Activated naive CD4-positive, alpha-beta T cell treated with anti-CD3 and anti-CD28 coated beads for 36 hours (primary cell): ENCODE data around the gene CBLN4. TPM values are rescaled to one million over a fixed set of nuclear protein-coding genes. Genes with fewer than 3 reads are reported as not detected.

Source experiments
- CTCF ChIA-PET: fragments of 350-600 bp; sonication (Branson Sonifier 250); formaldehyde crosslinking; loops from one replicate; lab custom pipeline; 2021; ENCODE audit warnings: antibody characterized with exemption; lab: Charles Lee
- DNase-seq: peaks from one replicate; pipeline ENCODE4 v3.0.0-alpha.2; 2020
- H3K27ac Mint-ChIP-seq: one replicate; pipeline ENCODE4 v1.8.0; 2021; ENCODE audit warnings: mild to moderate bottlenecking, mixed read lengths
- H3K27me3 Mint-ChIP-seq: one replicate; pipeline ENCODE4 v1.8.0; 2021; ENCODE audit warnings: low read depth, mixed read lengths
- H3K36me3 Mint-ChIP-seq: one replicate; pipeline ENCODE4 v1.8.0; 2021; ENCODE audit warnings: low read depth, mixed read lengths
- H3K4me1 Mint-ChIP-seq: one replicate; pipeline ENCODE4 v1.8.0; 2021; ENCODE audit warnings: low read depth, mixed read lengths
- H3K4me3 Mint-ChIP-seq: one replicate; pipeline ENCODE4 v1.8.0; 2021; ENCODE audit warnings: mild to moderate bottlenecking, moderate library complexity, mixed read lengths
- H3K9me3 Mint-ChIP-seq: one replicate; pipeline ENCODE4 v1.8.0; 2021; ENCODE audit warnings: mixed read lengths
- intact Hi-C: fragments of 100-400 bp; cut with micrococcal nuclease; formaldehyde crosslinking; loops from one replicate; pipeline ENCODE4 v1.15.1; 2023
- total RNA-seq, 2 experiments: library from RNA; stranded (reverse); gene quantifications; one replicate each; pipeline ENCODE4 v1.2.3, GENCODE V29; 2021

The CBLN4 gene
- total RNA-seq = not detected

DNA sequence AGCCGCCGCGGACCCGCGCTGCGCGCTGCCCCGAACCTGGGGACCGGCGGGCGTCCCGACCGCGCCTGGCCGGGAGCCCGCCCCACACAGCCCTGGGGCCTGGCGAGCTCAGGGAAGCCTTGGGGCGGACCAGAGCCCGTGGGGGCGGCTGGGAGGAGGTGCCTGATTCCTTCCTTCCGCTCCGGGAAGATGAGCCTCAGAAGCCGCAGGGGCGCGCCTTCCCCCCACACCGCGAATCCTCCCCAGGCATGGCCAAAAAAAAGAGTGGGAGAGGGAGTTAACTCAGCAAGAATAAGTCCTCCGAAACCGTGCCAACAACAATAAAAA is at the start of gene CBLN4:
Gene CBLN4 (minus strand): TSS at position 131 of the 327 bp plus-strand sequence. CDS start 1,348 bp downstream, outside the sequence.
- H3K4me1 Mint-ChIP-seq = no peaks in the 10 kb centered on the region
- no peak for DNase-seq
- no peaks in the 10 kb centered on the region for H3K36me3 Mint-ChIP-seq
- CTCF ChIA-PET = no interaction called here
- H3K27ac Mint-ChIP-seq = no peak within 1 kb of the TSS
- no peak within 1 kb of the TSS for H3K4me3 Mint-ChIP-seq
- peaks cover 32% of the 10 kb centered on the region for H3K27me3 Mint-ChIP-seq
- intact Hi-C loops = no loop called here
- peaks cover 3% of the 10 kb centered on the region for H3K9me3 Mint-ChIP-seq

DNA sequence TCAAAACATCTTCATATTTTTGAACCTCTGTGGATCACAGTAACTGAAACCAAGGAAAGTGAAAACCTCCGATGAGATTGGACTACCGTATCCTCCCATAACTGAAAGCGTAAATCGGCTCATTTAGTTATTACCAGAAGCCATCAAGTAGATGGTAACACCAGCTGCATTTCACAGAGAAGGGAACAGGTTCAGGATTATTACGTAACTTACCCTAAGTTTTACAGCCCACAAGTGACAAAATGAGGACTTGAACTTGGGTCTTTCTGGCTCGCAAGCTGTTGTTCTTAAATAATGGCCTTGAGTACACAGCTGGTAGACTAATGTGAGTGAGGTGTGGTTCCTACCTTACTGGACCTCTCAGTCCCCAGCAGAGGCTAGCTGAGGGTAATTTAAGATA is 37.9 kb upstream of the CBLN4 start:
- intact Hi-C loops = no loop called here
- peaks cover 5% of the 10 kb centered on the region for H3K27me3 Mint-ChIP-seq
- CTCF ChIA-PET = no interaction called here
- no peak overlapping the region for H3K4me3 Mint-ChIP-seq
- no peaks in the 10 kb centered on the region for H3K36me3 Mint-ChIP-seq
- no peak overlapping the region for H3K27ac Mint-ChIP-seq
- H3K4me1 Mint-ChIP-seq = no peaks in the 10 kb centered on the region
- H3K9me3 Mint-ChIP-seq = no peaks in the 10 kb centered on the region
- no peak for DNase-seq

DNA sequence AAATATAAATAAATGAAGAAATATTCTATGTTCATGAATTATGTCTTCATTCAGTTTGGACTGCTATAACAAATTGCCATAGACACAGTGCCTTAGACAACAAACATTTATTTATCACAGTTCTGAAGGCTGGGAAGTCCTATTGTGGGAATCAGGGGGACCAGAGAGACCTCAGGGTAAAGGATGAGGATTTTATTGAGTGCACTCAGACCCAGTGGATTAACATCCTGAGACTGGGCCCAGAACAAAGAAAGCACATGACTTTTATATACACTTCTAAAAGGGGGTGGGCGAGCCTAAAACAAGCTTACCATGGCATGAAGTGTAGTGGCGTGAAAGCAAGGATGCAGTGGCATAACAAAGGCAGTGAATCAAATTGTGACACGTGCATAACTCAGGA is 26.9 kb upstream of the CBLN4 start:
- CTCF ChIA-PET = no interaction called here
- peaks cover 21% of the 10 kb centered on the region for H3K9me3 Mint-ChIP-seq

DNA sequence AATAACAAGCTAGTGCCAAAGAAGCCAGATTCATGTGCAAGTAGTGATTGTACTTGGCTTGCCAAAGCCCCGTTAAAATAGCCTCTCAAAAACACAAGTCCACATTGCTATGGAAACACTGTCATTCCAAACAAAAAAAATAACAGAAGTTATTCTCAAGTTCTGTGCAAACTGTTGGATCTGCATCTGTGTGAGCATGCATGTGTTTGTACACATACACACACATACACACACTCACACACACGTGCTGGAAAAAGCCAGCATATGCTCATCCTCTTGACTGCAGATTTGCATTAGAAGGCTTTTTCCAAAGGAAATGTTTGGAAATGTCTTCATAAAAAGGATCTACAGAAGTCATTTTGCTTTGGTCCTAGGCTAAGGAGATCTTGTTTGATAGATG is 13.4 kb upstream of the CBLN4 start:
- DNase-seq = no peak
- Mint-ChIP-seq H3K36me3 (no peaks in the 10 kb centered on the region), H3K27ac (no peak overlapping the region), H3K4me1 (no peaks in the 10 kb centered on the region), H3K27me3 (no peaks in the 10 kb centered on the region), H3K4me3 (no peak overlapping the region), H3K9me3 (peaks cover 3% of the 10 kb centered on the region)
- CTCF ChIA-PET = no interaction called here
- intact Hi-C loops = no loop called here

More for the DNA sequence above, 26.9 kb upstream of the CBLN4 start:
- Mint-ChIP-seq H3K27me3 (no peaks in the 10 kb centered on the region), H3K4me3 (no peak overlapping the region), H3K27ac (no peak overlapping the region), H3K4me1 (no peaks in the 10 kb centered on the region), H3K36me3 (peaks cover 4% of the 10 kb centered on the region)
- intact Hi-C loops = no loop called here
- no peak for DNase-seq

DNA sequence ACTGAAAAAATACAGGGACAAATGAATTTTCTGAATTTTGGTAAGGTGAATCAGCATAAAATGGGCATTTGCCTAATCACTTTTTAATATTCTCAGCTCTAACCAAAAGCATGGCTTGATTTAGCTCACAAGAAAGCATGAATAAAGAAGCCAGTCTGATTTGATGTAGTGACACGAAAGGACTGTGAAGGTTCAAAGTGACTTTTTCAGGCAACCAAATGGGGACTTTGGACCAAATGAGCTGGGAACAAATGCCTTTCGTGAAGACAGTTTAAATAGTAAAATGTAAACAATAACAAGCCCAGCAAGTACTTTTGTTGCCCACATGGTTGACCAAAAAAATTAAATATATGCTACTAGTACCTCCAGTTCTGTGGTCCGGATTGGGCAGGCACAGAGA is 12.9 kb upstream of the CBLN4 start:
- intact Hi-C loops = no loop called here
- Mint-ChIP-seq H3K9me3 (peaks cover 3% of the 10 kb centered on the region), H3K27ac (no peak overlapping the region), H3K4me3 (no peak overlapping the region), H3K27me3 (no peaks in the 10 kb centered on the region), H3K4me1 (no peaks in the 10 kb centered on the region), H3K36me3 (no peaks in the 10 kb centered on the region)
- CTCF ChIA-PET = no interaction called here
- DNase-seq = no peak

DNA sequence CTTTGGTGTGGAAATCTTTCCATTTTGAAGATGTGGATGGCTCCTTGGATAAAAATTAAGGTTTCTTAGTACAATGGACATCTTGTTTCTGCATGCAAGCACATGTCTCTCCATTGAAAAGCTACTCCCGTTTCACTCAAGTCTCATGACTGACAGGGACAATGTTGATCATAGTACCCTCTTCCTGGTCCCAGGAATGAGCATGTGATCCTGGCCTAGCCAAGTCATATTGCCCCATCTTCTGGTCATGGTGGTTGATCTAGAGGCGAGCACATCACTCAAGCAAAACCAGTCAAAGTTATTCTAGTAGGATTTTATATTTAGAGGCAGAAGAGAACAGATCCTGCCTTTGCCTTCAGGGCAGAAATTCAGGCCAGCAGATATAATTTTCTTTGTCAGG is 12.2 kb upstream of the CBLN4 start:
- no peak for DNase-seq
- H3K4me1 Mint-ChIP-seq = no peaks in the 10 kb centered on the region
- H3K27ac Mint-ChIP-seq = no peak overlapping the region
- no peak overlapping the region for H3K4me3 Mint-ChIP-seq
- intact Hi-C loops = no loop called here
- CTCF ChIA-PET = no interaction called here
- H3K9me3 Mint-ChIP-seq = no peaks in the 10 kb centered on the region
- no peaks in the 10 kb centered on the region for H3K36me3 Mint-ChIP-seq
- H3K27me3 Mint-ChIP-seq = no peaks in the 10 kb centered on the region

DNA sequence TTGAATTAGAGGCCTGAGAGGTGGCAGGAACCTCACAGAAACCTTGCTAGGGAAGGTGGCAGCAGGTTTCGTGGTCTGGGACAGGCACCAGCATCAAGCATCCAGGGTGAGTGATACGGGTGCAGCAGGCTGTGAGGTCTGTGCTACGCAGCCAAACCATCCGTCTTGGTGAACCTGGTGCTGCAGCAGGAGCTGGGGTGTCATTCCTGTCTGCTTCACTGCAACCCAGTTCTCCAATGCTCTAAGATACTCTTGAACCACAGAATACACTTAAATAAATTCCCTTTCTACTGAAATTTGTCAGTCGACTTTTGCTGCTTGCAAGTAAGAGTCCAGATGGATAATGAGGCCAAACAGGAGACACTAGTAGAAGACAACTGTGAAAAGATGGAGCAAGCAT is 9.7 kb upstream of the CBLN4 start:
- no peaks in the 10 kb centered on the region for H3K36me3 Mint-ChIP-seq
- intact Hi-C loops = no loop called here

DNA sequence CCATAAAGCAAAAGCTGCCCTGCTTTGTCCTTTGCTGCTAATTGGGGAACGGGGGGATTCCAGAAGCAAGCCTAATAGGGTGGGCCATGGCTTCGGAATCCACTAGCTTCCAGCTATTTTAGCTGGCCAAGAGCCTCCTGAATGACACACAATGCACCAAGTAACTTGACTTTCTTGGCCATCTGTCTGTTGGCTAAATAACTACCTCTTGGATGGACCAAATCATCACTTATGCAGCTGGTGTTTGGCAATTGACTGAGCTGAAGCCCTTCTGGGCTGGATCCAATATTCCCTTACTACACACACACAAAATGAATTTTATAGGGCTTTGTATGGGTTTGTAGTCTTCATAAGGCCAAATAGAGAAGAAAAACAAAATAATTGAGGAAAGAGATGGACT is 8.8 kb upstream of the CBLN4 start:
- Mint-ChIP-seq H3K27me3 (no peaks in the 10 kb centered on the region), H3K4me3 (no peak overlapping the region), H3K9me3 (no peaks in the 10 kb centered on the region), H3K27ac (no peak overlapping the region), H3K4me1 (no peaks in the 10 kb centered on the region), H3K36me3 (no peaks in the 10 kb centered on the region)
- CTCF ChIA-PET = no interaction called here
- intact Hi-C loops = no loop called here
- no peak for DNase-seq

More for the DNA sequence above, 9.7 kb upstream of the CBLN4 start:
- Mint-ChIP-seq H3K4me3 (no peak overlapping the region), H3K27ac (no peak overlapping the region), H3K4me1 (no peaks in the 10 kb centered on the region), H3K27me3 (no peaks in the 10 kb centered on the region), H3K9me3 (no peaks in the 10 kb centered on the region)
- no peak for DNase-seq
- CTCF ChIA-PET = no interaction called here

DNA sequence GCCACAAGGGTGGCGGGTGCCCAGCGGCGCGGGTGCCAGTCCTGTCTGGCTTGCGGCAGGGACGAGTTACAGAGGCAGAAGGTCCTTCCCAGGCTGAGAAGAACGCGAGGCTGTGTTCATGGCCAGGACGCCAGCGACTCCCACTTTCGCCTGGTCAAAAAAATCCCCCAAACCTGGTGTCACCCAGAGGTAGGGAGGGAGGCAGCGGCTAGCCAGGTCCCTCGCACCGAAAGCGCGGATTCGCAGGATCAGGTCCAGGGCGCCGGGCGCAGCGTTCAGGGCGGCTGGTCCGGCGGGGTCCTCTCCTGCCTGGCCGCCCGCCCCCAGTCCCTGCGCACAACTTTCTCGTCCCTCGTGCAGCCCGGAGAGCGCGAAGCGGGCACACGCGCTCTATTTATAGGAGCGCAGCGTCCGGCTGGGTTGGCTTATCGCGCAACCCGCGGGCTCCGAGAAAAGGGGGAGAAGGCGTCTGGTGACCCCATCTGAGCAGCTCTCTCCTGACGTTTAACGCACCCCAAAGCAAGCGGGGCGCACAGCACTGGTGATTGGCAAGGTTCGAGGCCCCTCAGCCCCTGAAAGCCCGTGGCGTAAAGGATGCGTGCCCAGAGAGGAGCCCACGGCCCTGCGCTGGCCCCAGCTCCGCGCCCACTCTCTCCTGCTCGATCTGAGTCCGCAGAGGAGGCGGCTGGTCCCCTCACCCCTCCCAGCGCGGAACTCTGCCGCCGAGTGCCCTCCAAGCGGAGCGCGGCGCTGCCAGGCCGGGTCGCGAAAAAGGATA is 519 bp downstream of the CBLN4 start:
- intact Hi-C loops = no loop called here
- H3K27ac Mint-ChIP-seq = no peak overlapping the region
- DNase-seq = no peak
- H3K4me3 Mint-ChIP-seq = no peak overlapping the region
- peaks cover 32% of the 10 kb centered on the region for H3K27me3 Mint-ChIP-seq
- CTCF ChIA-PET = no interaction called here
- no peaks in the 10 kb centered on the region for H3K4me1 Mint-ChIP-seq
- H3K36me3 Mint-ChIP-seq = no peaks in the 10 kb centered on the region
- H3K9me3 Mint-ChIP-seq = peaks cover 3% of the 10 kb centered on the region

DNA sequence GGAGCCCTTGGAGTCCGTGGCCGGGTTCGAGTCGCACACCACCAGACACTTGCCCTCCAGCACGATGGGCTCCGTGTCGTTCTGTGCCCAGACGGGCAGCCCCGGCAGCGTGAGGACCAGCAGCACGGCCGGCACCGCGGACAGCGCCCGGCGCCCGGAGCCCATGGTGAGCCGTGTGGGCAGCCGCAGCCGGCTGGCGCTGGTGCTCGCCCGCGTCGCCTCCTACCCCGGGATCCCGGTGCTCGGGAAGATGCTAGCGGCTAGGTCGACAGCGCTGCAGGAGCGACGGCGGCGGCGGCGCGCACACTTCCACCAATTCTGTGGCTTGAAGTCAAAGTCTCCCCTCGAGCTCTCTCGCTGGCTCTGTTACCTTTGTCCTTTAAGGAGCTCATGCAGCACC is 1.3 kb downstream of the CBLN4 start:
- Mint-ChIP-seq H3K27me3 (peaks cover 35% of the 10 kb centered on the region), H3K4me3 (no peak overlapping the region), H3K27ac (no peak overlapping the region), H3K4me1 (no peaks in the 10 kb centered on the region), H3K36me3 (no peaks in the 10 kb centered on the region), H3K9me3 (peaks cover 3% of the 10 kb centered on the region)
- CTCF ChIA-PET = no interaction called here
- intact Hi-C loops = no loop called here
- DNase-seq = no peak

DNA sequence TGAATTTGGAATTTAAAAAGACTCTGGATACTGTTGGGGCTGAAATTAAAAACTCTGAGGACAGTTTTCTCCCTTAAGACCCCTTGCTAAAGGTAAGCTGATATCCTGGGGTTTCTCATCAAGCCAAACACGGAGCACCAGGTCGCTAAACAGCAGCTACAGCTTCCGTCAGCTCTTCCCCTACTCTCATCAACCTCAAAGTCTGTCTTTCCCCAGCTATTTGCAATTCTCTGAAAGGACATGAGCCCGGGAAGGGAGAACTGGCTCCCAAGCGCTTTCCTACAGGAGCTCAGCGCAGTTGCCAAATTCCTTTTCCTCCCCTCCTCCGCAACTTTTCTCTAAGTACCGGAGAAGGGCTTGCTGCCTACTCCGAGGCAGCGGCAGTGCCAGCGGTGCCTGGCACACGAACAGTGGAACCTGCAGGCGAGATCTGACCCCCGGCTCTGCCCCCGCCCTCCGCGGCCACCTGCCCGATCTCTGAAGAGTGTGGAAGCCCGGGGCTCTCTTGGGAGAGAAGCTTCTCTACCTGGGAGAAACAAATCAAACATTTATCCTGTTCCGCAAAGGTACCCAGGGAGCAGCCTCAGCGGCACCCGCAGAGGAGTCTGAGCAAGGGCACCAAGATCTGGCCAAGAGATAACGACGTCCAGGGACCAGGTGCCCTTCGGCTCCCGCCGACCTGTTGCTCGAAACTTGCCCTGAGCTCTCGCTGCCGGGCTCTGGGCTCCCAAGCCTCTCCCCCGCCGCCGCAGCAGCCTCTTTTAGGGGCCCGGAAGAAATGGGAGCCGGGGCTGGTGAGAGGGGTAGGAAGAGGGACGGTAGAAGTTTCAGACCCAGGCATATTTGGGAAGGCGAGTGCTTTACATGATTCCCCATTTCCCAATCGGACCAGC is 2.2 kb downstream of the CBLN4 start:
- Mint-ChIP-seq H3K27ac (no peak overlapping the region), H3K27me3 (peaks cover 36% of the 10 kb centered on the region), H3K4me1 (no peaks in the 10 kb centered on the region), H3K36me3 (no peaks in the 10 kb centered on the region), H3K4me3 (no peak overlapping the region), H3K9me3 (peaks cover 3% of the 10 kb centered on the region)
- intact Hi-C loops = no loop called here
- CTCF ChIA-PET = no interaction called here
- DNase-seq = no peak

DNA sequence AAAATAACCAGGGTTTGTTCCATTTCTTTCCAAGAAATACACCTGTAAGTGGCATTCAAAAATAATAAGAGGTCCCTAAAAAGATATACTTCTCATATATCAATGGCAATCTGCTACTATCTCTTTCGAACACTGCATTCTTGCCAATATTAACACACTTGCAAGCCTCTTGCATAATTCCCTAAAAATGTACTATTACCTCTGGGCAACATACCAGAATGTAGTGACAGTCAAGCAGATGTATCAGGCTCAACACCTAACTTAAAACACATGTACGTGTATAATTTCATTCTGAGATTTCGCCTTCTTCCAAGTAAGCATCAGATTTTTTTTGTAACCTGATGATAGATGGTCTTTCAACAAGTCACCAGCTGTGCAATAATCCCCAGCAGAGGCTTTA is 3.4 kb downstream of the CBLN4 start:
- H3K4me1 Mint-ChIP-seq = no peaks in the 10 kb centered on the region
- CTCF ChIA-PET = no interaction called here
- no peaks in the 10 kb centered on the region for H3K9me3 Mint-ChIP-seq
- no peak for DNase-seq
- peaks cover 35% of the 10 kb centered on the region for H3K27me3 Mint-ChIP-seq
- H3K36me3 Mint-ChIP-seq = no peaks in the 10 kb centered on the region
- no peak overlapping the region for H3K27ac Mint-ChIP-seq
- intact Hi-C loops = no loop called here
- no peak overlapping the region for H3K4me3 Mint-ChIP-seq
